NB4 (cell line): Measurements from ENCODE around the gene C1orf105.

ENCODE experiments used
- DNase-seq: peaks from one replicate; pipeline ENCODE4 v3.0.0; 2010; ENCODE audit warnings: low read depth
- H3K4me3 ChIP-seq: one replicate; pipeline ENCODE4 v1.5.1; 2011; ENCODE audit warnings: mild to moderate bottlenecking, low read depth, low read length, moderate library complexity
- CTCF ChIP-seq: IDR thresholded peaks from one replicate; pipeline ENCODE4 v1.5.1; 2012; ENCODE audit warnings: low read depth, low read length
- MAX ChIP-seq: IDR thresholded peaks from 2 replicates; pipeline ENCODE4 v1.6.1; 2011; ENCODE audit warnings: low read depth, low read length
- MYC ChIP-seq: IDR thresholded peaks from 2 replicates; pipeline ENCODE4 v1.6.1; 2011; ENCODE audit warnings: low read depth, low read length
- POLR2A ChIP-seq: IDR thresholded peaks from 2 replicates; pipeline ENCODE4 v1.6.1; 2011; ENCODE audit warnings: mild to moderate bottlenecking; ENCODE audit not compliant: insufficient read length; ENCODE audit errors: extremely low read depth

C1orf105 gene

DNA sequence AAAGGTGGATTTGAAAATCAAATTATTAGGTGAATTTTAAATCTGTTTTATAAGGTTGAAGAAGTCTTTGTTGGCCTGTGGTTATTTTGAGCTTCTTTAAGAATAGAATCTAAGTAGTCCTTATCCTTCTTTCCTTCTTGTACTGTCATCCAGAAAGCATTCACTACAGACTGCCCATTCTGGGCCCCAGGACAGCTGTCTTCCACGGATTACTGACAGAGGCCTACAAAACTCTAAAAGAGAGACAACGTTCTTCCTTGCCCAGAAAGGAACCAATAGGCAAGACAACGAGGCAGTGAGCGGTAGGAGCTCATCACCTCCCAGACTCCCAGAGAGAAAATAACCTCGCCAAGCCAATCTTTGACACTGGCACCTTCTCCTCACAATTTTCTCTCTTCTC is 47.8 kb downstream of the C1orf105 start:
- H3K4me3 ChIP-seq = no peak overlapping the region
- DNase-seq = no peak
- TF ChIP-seq POLR2A (no peak), MAX (no peak), CTCF (no peak), MYC (no peak)

DNA sequence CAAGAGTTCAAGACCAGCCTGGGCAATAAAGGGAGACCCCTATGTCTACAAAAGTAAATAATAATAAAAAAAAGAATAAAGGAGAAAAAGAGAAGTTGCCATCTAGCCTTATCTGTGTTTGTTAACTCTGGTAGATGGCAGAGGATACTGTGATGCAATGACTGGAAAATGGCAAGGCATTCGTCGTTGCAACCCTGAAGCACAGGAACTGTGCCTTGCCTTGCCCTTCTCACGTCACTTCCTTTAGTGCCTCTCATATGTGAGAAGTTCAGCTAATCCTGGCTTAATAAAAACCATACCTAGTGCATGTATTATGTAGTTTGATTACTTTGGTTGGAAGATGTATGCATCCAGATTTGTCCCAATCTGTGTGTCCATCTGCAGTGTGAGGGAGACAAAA is 49.2 kb downstream of the C1orf105 start:
- no peak for TF ChIP-seq MAX
- TF ChIP-seq CTCF = no peak
- no peak for TF ChIP-seq MYC
- TF ChIP-seq POLR2A = no peak
- H3K4me3 ChIP-seq = no peak overlapping the region
- peak; percentile 65 for DNase-seq

- TF ChIP-seq POLR2A = no peak
- TF ChIP-seq MAX = no peak
- no peak for TF ChIP-seq MYC
- TF ChIP-seq CTCF = no peak
- H3K4me3 ChIP-seq = no peak overlapping the region
- no peak for DNase-seq
Observed at GRCh38 chr1:172470149-172470548, 49.7 kb downstream of the C1orf105 start.

DNA sequence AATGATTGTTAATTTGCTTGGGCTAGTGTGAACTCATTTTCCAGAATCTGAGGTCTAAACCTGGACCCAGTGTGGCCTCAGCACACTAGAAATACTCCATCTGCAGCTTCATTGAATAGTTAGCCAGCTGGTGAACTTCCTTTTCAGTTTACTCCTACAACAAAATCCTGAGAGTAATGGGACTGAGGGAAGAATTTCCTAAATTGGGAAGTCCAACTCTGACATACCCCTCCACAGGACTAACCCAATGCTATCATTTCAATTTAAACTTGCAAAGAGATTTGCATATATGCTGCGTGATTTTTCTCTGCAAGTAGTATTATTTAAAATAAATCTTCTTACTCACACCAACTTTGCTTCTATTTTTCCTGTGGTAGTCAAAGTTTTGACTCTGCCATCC is 51.2 kb downstream of the C1orf105 start:
- DNase-seq = no peak
- TF ChIP-seq CTCF = no peak
- no peak for TF ChIP-seq POLR2A
- no peak for TF ChIP-seq MAX
- no peak for TF ChIP-seq MYC
- H3K4me3 ChIP-seq = no peak overlapping the region

DNA sequence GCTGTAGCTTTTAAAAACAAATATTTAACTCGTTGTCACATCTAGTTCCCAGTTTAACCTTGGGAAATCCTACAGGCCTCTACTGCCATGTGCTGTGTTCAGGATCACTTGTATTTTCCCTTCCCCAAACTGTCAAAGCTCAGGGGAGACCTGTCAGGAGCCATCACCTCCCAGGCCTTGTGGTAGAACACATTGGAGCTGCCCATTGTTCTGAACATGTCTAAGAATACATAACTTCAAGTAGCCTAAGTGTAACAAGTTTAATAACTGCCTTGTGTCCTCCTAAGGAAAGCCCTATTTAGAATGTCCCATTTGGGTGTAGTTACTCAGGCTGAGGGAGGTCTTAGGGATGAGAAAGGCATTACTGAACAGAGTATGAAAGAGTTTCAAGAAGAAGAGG is 52.0 kb downstream of the C1orf105 start:
- no peak for TF ChIP-seq CTCF
- no peak for TF ChIP-seq POLR2A
- TF ChIP-seq MAX = peak; percentile 46; the same call in 1 of the 2 replicates
- 0 out of 2 replicates have a peak, but pooled peaks have one; percentile 23 for TF ChIP-seq MYC
- peak; percentile 67 for DNase-seq
- no peak overlapping the region for H3K4me3 ChIP-seq

DNA sequence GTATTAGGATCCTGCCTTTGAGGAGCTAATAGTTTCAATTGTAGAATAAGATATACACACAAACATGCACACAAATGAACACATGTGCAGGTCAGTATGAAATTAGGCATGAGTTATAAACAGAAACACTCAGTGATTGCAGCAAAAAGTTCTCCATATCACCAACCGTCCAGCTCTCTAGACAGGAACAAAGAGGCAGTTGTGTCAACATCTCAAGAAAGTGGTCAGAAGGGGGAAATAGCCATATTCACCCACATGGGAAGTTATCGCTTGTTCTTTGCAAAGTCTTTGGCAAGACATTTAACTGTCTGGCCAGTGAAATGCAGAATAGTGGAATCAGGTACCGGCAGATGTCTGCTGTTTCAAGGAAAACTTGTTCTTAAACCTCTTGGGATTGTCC is 52.8 kb downstream of the C1orf105 start:
- peak; percentile 93 for DNase-seq
- H3K4me3 ChIP-seq = peak overlapping the region; percentile 18
- TF ChIP-seq MAX (peak; percentile 74), MYC (peak; percentile 84), CTCF (no peak), POLR2A (peak; percentile 24)
